ENCODE measurements around the gene GDF7.

GRCh38 chr2:20664431-20665242 is 2.3 kb upstream of the GDF7 start:
- TF ChIP-seq EP300 (IDR thresholded peaks at IDR 0.05) (no peak), CTCF (IDR thresholded peaks at IDR 0.05) (no peak), POLR2A (IDR thresholded peaks at IDR 0.05) (no peak), POLR2AphosphoS5 (IDR thresholded peaks at IDR 0.05) (no peak)
